GM21423 (cell line): Measurements from ENCODE around the gene MGAM2.

Experiments used
- ATAC-seq: cut with Tn5 transposase; IDR thresholded peaks from one replicate; pipeline ENCODE4 v1.9.1; 2021; ENCODE audit warnings: mild to moderate bottlenecking, moderate library complexity; ENCODE audit not compliant: unreplicated experiment

The MGAM2 gene

GRCh38 chr7:142263598-142264380 is 152.3 kb downstream of the MGAM2 start:
- ATAC-seq: no peak
